GM19240 (cell line): ENCODE measurements around the gene KRT14.
"Not testable (repeated sequence)": the region's sequence is repeated elsewhere in the genome, so short reads cannot be mapped to it uniquely, and the experiment has no call there.

Experiments
- DNase-seq: peaks from one replicate; pipeline ENCODE4 v3.0.0; 2011; ENCODE audit warnings: low spot score; ENCODE audit not compliant: insufficient read length

The KRT14 gene

GRCh38 chr17:41623184-41623861 lies 36.6 kb upstream of the KRT14 start:
- not testable (repeated sequence) for DNase-seq

GRCh38 chr17:41622340-41623183 lies 35.9 kb upstream of the KRT14 start:
- DNase-seq, result not testable (repeated sequence)

GRCh38 chr17:41621916-41622315 lies 35.2 kb upstream of the KRT14 start:
- no peak for DNase-seq

- not testable (repeated sequence) for DNase-seq
Observed at GRCh38 chr17:41621435-41621817, 34.7 kb upstream of the KRT14 start.

- no peak for DNase-seq
Observed at GRCh38 chr17:41620583-41621434, 34.1 kb upstream of the KRT14 start.

- not testable (repeated sequence) for DNase-seq
Observed at GRCh38 chr17:41619927-41620582, 33.4 kb upstream of the KRT14 start.

GRCh38 chr17:41619036-41619926 lies 32.6 kb upstream of the KRT14 start:
- DNase-seq, result no peak

GRCh38 chr17:41618341-41619035 lies 31.8 kb upstream of the KRT14 start:
- no peak for DNase-seq

- DNase-seq, result no peak
Observed at GRCh38 chr17:41617698-41618097, 31.0 kb upstream of the KRT14 start.

GRCh38 chr17:41617136-41617535 lies 30.4 kb upstream of the KRT14 start:
- DNase-seq, result no peak

GRCh38 chr17:41616486-41616885 lies 29.8 kb upstream of the KRT14 start:
- not testable (repeated sequence) for DNase-seq

- DNase-seq, result no peak
Observed at GRCh38 chr17:41615454-41615853, 28.8 kb upstream of the KRT14 start.

- DNase-seq, result not testable (repeated sequence)
Observed at GRCh38 chr17:41614767-41615166, 28.1 kb upstream of the KRT14 start.

- no peak for DNase-seq
Observed at GRCh38 chr17:41614098-41614497, 27.4 kb upstream of the KRT14 start.

- DNase-seq, result no peak
Observed at GRCh38 chr17:41613277-41614082, 26.8 kb upstream of the KRT14 start.

- DNase-seq, result not testable (repeated sequence)
Observed at GRCh38 chr17:41612376-41613160, 25.9 kb upstream of the KRT14 start, which contains the start of gene KRT16. TSS of gene KRT16 (minus strand) at chr17:41612767. CDS start at chr17:41612688, 79 bp downstream.

GRCh38 chr17:41610965-41611640 lies 24.4 kb upstream of the KRT14 start:
- DNase-seq, result no peak
